Activated CD4-positive, alpha-beta T cell treated with anti-CD3 and anti-CD28 coated beads, Interleukin-2, amount 50 U/mL, for 16 hours (primary cell): ENCODE data around the gene RANBP1.

Experiments
- DNase-seq: peaks from one replicate; pipeline ENCODE4 v3.0.0-alpha.2; 2020

RANBP1 gene

DNA sequence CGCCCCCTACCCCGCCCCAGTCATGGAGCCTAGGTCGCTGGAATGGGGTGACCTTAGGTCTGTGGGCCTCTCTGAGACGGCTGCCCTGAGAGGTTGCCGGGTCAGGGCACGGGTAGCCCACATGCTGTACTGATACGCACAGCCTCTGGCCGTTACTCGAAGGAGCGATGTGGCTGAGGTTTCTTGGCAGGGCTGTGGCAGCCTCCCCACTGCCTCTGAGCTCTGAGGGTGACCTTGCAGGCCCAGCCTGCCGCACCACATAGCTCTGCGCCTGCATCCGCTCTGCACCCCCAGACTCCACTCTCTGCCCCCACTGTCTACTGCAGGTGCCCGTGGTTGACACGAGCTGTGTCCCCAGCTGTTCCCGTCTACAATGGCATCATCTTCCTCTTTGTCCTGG, 23.0 kb downstream of the RANBP1 start:
- DNase-seq: no peak

- DNase-seq: no peak
Observed at GRCh38 chr22:20139391-20140106, 23.6 kb downstream of the RANBP1 start.

DNA sequence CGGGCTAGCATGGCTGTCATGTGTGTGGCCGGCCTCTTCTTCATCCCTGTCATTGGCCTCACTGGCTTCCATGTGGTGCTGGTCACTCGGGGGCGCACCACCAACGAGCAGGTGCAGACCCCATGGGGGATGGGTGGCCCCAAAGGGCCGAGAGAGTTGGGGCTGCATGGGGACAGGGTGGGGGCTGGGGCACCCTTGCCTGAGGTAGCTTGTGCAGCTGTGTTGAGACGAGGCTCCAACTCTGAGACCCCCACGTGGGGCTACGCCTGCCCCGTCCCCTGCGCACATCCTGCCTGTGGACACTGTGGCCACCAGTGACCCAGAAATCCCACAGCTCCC, 24.2 kb downstream of the RANBP1 start:
- DNase-seq: no peak

- no peak for DNase-seq
Observed at GRCh38 chr22:20140521-20140964, 24.6 kb downstream of the RANBP1 start.

- no peak for DNase-seq
Observed at GRCh38 chr22:20141186-20142077, 25.5 kb downstream of the RANBP1 start.

DNA sequence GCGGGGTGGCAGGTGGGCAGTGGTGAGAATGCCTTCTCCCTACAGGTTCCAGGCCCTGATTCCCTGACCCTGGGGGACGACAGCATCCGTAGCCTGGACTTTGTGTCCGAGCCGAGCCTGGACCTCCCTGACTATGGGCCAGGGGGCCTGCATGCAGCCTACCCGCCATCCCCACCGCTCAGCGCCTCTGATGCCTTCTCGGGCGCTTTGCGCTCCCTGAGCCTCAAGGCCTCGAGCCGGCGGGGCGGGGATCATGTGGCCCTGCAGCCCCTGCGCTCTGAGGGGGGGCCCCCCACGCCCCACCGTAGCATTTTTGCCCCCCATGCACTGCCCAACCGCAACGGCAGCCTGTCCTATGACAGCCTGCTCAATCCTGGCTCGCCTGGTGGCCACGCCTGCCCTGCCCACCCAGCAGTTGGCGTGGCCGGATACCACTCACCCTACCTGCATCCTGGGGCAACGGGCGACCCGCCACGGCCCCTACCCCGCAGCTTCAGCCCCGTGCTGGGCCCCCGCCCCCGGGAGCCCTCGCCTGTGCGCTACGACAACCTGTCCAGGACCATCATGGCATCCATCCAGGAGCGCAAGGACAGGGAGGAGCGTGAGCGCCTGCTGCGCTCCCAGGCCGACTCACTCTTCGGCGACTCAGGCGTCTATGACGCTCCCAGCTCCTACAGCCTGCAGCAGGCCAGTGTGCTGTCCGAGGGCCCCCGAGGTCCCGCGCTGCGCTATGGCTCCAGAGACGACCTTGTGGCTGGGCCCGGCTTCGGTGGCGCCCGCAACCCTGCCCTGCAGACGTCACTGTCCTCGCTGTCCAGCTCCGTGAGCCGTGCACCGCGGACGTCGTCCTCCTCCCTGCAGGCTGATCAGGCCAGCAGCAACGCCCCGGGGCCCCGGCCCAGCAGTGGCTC, 27.1 kb downstream of the RANBP1 start:
- no peak for DNase-seq

DNA sequence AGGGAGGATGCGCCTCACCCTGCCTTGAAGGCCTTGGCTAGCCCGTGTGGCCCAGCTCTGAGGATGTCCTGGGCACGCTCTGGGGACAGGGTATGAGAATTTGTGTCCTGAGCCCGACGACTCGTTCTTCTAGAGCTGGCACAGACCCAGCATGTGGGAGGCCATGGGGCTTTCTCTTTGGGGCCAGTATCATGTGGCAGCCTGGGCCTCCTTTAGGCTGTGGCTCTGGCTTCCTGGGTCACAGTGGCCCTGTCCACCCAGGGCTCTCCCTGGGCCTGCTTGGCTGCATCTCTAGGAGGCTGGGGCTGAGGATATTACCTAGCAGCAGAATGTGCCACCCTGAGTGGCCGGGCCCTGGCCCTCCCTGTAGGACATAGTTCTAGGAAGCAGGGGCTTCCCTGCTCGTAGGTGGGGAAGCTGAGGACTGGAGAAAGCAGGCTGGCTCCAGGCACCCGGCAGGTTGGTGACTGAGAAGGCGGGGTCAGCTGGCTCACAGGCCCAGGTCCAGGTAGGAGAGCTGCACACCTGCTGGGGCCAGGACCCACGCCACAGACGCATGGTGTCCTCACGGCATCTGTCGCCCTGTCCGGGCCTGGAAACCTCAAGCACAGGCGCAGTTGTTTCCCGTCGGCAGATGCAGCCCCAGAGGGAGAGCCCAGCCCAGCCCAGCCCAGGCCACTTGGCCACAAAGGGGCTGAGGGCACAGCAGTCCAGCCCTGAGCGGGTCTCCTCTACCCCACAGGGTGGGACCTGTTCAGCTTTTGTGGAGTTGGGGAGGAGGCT, 28.2 kb downstream of the RANBP1 start:
- no peak for DNase-seq

DNA sequence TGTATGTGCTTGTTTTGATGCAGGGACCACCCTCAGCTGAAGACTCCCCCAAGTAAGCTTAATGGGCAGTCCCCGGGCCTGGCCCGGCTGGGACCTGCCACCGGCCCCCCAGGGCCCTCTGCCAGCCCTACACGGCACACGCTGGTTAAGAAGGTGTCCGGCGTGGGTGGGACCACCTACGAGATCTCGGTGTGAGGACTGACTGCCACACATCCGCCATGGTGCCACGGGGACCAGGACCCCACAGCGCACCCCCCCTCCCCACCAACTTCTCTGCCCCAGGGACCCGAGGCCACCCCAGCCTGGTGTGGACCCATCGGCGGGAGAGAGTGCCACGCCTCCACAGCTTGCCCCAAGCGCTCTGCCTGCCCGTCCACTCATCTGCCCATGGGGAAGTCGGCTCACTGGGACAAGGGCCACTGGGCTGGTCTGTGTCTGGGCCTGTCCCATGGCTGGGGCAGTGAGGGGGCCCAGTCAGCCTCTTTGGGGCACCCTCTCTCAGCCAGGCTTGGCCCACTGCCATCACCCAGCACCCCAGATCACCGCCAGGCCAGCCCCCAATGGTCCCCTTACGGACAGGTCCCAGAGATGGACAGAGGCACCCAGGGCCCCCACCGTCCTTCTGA, 29.4 kb downstream of the RANBP1 start:
- no peak for DNase-seq

- no peak for DNase-seq
Observed at GRCh38 chr22:20145832-20146223, 29.9 kb downstream of the RANBP1 start.

DNA sequence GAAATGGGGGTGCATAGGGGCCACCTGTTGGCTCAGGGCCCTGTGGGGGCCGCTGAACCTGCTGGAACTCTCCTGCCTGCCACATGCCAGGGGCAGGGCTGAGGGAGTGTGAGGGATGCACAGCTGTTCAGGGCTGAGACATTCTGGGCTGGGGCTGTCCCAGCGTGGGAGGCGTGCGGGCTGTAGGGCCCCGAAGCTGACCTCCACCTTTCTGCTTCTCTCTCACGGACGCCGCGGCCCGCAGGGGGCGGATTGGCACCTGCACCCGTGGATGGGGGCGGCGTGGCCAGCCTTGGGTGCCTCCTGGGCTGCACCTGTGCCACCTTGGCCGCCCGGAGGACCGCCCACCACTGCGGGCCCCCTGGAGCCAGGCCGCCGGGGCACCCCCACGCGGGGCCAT, 30.9 kb downstream of the RANBP1 start:
- no peak for DNase-seq

- DNase-seq: no peak
Observed at GRCh38 chr22:20147237-20147988, 31.5 kb downstream of the RANBP1 start.

- no peak for DNase-seq
Observed at GRCh38 chr22:20148414-20148813, 32.5 kb downstream of the RANBP1 start.

GRCh38 chr22:20149257-20150250, 33.6 kb downstream of the RANBP1 start:
- no peak for DNase-seq

DNA sequence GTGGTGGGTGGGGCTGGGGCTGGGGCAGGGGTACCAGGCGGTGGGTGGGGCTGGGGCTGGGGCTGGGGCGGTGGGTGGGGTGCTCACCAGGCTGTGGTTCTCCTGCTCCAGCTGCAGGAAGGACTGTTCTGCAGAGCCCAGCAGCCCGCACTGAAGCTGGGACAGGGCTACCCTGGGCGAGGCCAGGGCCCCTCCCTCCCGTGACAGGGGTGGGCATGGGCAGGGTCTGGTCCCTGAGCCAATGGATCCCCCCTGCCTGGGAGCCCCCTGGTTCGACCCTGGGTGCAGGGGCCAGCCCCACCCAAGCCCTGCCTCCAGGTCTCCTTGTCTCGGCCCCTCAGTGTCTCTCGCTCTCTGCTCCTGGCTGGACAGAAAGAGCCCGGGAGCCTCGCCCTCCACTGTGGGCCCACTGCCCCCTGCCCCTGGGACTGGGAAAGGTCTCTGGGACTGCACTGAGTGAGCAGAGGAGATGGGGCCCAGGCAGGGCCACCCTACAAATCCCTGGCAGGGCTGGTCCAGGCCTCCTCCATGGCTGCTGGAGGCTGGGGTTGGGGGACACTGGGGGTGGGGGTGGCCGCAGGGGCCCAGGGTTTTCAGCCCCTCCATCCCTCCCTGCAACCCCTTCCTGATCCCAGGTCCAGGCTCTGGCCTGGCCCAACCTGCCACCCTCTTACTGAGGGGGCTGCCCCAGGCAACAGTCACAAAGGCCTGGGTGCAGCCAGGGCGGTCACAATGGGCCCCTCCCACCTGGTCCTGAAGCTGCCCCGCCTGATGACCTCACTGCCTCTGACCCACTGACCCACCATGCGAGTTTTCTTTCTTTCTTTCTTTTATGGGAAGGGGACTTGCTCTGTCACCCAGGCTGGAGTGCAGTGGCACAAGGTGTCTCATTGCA, 34.7 kb downstream of the RANBP1 start, which contains the start of gene CCDC188:
Gene CCDC188 (minus strand): TSS at position 675 of the 895 bp plus-strand sequence. CDS start 69 bp downstream, at position 606.
- no peak for DNase-seq

- no peak for DNase-seq
Observed at GRCh38 chr22:20151276-20151588, 35.3 kb downstream of the RANBP1 start.

DNA sequence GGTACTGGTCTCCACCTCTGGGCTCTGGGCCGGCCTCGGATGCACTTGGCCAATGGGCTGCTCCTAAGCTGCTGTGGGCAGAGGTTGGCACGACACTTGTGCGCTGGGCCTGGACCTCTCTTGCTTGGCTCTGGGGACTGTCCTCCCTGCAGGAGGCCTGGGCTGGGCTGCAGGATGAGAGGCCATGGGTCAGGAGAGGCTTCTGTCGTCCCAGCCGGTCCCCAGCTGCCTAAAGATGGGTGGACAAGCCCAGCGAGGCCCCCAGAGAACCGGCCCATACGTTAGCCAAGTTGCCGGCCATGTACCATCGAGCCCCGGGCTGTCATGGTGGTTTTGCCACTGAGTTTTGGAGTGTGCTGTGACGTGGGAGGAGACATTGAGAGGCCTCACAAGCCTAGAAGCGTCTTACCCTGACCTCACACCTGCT, 36.6 kb downstream of the RANBP1 start:
- no peak for DNase-seq

DNA sequence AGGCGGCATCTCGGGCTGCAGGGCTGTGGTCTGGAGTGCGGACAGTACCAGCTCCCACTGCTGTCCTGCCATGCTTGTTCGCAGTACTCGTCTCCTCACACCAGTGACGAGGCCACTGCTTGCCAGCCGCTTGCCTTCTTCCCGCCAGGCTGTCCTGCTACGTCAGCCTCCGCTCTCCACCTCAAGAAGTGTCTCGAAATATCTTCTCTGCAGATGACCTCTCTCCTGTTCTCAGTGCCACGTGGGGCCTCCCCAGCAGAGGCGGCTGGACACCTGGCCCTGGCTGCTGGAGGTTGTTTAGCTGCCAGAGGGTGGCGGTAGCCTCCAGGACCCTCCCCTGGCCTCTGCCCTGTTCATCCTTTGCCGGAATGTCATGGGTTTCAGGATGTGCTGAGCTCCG, 38.0 kb downstream of the RANBP1 start:
- DNase-seq: no peak

DNA sequence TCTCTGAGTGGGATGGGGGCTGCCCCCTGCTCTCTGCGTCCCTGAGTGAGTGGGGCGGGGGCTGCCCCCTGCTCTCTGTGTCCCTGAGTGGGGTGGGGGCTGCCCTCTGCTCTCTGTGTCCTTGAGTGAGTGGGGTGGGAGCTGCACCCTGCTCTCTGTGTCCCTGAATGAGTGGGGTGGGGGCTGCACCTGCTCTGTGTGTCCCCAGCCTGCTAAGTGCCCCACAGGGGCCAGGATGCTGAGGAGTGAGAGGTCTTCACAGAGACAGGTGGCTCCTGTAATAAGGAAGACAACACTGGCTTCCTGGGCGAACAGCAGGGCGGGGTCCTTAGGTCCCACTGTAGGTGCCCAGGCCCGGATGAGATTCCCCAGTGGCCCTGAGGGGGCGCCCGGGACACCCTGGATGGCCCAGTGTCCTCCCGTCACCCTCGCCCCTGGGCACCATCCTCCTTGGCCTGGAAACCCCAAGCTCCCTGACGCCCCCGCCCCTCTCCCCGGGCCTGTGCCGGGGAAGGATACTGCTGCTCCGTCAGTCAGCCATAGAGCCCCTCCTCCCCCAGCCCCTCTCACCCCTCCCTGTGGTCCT, 38.8 kb downstream of the RANBP1 start:
- DNase-seq: no peak
